Thyroid gland (tissue), 4 donors: ENCODE results near the gene ZBTB5.

Source experiments
- POLR2A ChIP-seq, 2 donors: fragments of 450-650 bp; IDR thresholded peaks; one replicate each; pipeline ENCODE4 v1.6.1; 2017; ENCODE audit warnings: antibody characterized with exemption in 2 of 2, mild to moderate bottlenecking in 2 of 2, moderate library complexity in 1 of 2
- TF ChIP-seq, protein P1 (sequence below), 6 experiments: fragments of 200-600 bp in 3 of 6; fragments of 450-650 bp in 3 of 6; sonication (generic) in 3 of 6; IDR thresholded peaks; one replicate each; pipeline ENCODE4 v1.5.1; 2016 to 2019; ENCODE audit warnings: antibody characterized with exemption in 6 of 6, mild to moderate bottlenecking in 2 of 6, inconsistent platforms in 1 of 6, moderate library complexity in 1 of 6

GRCh38 chr9:37408933-37409710 lies 56.1 kb downstream of the ZBTB5 start:
- TF ChIP-seq, protein P1, sequence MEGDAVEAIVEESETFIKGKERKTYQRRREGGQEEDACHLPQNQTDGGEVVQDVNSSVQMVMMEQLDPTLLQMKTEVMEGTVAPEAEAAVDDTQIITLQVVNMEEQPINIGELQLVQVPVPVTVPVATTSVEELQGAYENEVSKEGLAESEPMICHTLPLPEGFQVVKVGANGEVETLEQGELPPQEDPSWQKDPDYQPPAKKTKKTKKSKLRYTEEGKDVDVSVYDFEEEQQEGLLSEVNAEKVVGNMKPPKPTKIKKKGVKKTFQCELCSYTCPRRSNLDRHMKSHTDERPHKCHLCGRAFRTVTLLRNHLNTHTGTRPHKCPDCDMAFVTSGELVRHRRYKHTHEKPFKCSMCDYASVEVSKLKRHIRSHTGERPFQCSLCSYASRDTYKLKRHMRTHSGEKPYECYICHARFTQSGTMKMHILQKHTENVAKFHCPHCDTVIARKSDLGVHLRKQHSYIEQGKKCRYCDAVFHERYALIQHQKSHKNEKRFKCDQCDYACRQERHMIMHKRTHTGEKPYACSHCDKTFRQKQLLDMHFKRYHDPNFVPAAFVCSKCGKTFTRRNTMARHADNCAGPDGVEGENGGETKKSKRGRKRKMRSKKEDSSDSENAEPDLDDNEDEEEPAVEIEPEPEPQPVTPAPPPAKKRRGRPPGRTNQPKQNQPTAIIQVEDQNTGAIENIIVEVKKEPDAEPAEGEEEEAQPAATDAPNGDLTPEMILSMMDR (IDR thresholded peaks at IDR 0.05), result no peak
- no peak for TF ChIP-seq POLR2A (IDR thresholded peaks at IDR 0.05)
